H1 (cell line): ENCODE results near the gene RABGAP1. TPM values are rescaled to one million over a fixed set of nuclear protein-coding genes. Genes with fewer than 3 reads are reported as not detected.

ENCODE experiments used
- CHD2 ChIP-seq: IDR thresholded peaks from 2 replicates; pipeline ENCODE4 v1.6.1; 2012; ENCODE audit warnings: low read length, improper control_type of control experiment
- CREB1 ChIP-seq: IDR thresholded peaks from 2 replicates; pipeline ENCODE4 v1.6.1; 2012; ENCODE audit warnings: inconsistent platforms
- EP300 ChIP-seq, 2 experiments: IDR thresholded peaks; 1 replicate in 1 of 2; 2 replicates in 1 of 2; pipeline ENCODE4 v1.6.1; 2011 to 2012; ENCODE audit warnings: low read depth in 2 of 2, low read length in 2 of 2, mild to moderate bottlenecking in 2 of 2, borderline replicate concordance in 1 of 2, inconsistent platforms in 1 of 2, moderate library complexity in 1 of 2
- GABPA ChIP-seq: IDR thresholded peaks from 2 replicates; pipeline ENCODE4 v1.6.1; 2011; ENCODE audit warnings: mild to moderate bottlenecking, low read length, moderate library complexity, borderline replicate concordance; ENCODE audit not compliant: insufficient read depth
- GTF2F1 ChIP-seq: IDR thresholded peaks from 2 replicates; pipeline ENCODE4 v1.6.1; 2012; ENCODE audit warnings: low read depth, low read length, improper control_type of control experiment, borderline replicate concordance
- KDM1A ChIP-seq: fragments of 200-600, 300-600 bp; sonication (generic); IDR thresholded peaks from 2 replicates; pipeline ENCODE4 v1.7.1; 2016; ENCODE audit warnings: mild to moderate bottlenecking, low read length, borderline replicate concordance
- KDM4A ChIP-seq: IDR thresholded peaks from one replicate; pipeline ENCODE4 v1.7.1; 2012; ENCODE audit warnings: low read depth, mild to moderate bottlenecking, moderate library complexity, low read length, inconsistent platforms; ENCODE audit not compliant: severe bottlenecking
- KDM5A ChIP-seq: fragments of 200-600 bp; IDR thresholded peaks from 2 replicates; pipeline ENCODE4 v1.7.1; 2012; ENCODE audit warnings: mild to moderate bottlenecking, low read length, inconsistent platforms, mixed read lengths
- PHF8 ChIP-seq: fragments of 200-600 bp; sonication (generic); conservative IDR thresholded peaks from 2 replicates; pipeline ENCODE4 v1.7.1; 2012; ENCODE audit warnings: low read depth, mild to moderate bottlenecking, inconsistent platforms, low read length, moderate library complexity
- POLR2A ChIP-seq, 2 experiments: IDR thresholded peaks; 1 replicate in 1 of 2; 2 replicates in 1 of 2; pipeline ENCODE4 v1.6.1; 2011; ENCODE audit warnings: low read depth in 2 of 2, low read length in 2 of 2, mild to moderate bottlenecking in 2 of 2; ENCODE audit errors: control extremely low read depth in 1 of 2
- RAD21 ChIP-seq, 2 experiments: IDR thresholded peaks in 1 of 2; conservative IDR thresholded peaks in 1 of 2; 2 replicates each; pipeline ENCODE4 v1.6.1; 2011; ENCODE audit warnings: low read depth in 2 of 2, low read length in 2 of 2, improper control_type of control experiment in 1 of 2, inconsistent platforms in 1 of 2, mild to moderate bottlenecking in 1 of 2, moderate library complexity in 1 of 2
- SAP30 ChIP-seq: fragments of 300-600 bp; sonication (generic); IDR thresholded peaks from 2 replicates; pipeline ENCODE4 v1.7.1; 2012; ENCODE audit warnings: low read length, moderate library complexity, mild to moderate bottlenecking, inconsistent platforms; ENCODE audit not compliant: insufficient read depth, insufficient replicate concordance
- SIN3A ChIP-seq, 2 experiments: IDR thresholded peaks in 1 of 2; conservative IDR thresholded peaks in 1 of 2; 2 replicates each; pipeline ENCODE4 v1.6.1; 2011 to 2012; ENCODE audit warnings: low read length in 2 of 2, improper control_type of control experiment in 1 of 2, low read depth in 1 of 2, mild to moderate bottlenecking in 1 of 2
- SIX5 ChIP-seq: IDR thresholded peaks from 2 replicates; pipeline ENCODE4 v1.6.1; 2011; ENCODE audit warnings: mild to moderate bottlenecking, low read depth, low read length
- SP4 ChIP-seq: IDR thresholded peaks from 2 replicates; pipeline ENCODE4 v1.6.1; 2012; ENCODE audit warnings: low read length, inconsistent platforms
- SUZ12 ChIP-seq: fragments of 200-600 bp; sonication (generic); IDR thresholded peaks from 2 replicates; pipeline ENCODE4 v1.6.1; 2012; ENCODE audit warnings: mild to moderate bottlenecking, inconsistent platforms, low read length, moderate library complexity, mixed read lengths
- TAF1 ChIP-seq: IDR thresholded peaks from 2 replicates; pipeline ENCODE4 v1.6.1; 2011; ENCODE audit warnings: mild to moderate bottlenecking, low read depth, low read length
- TAF7 ChIP-seq: optimal IDR thresholded peaks from 2 replicates; pipeline ENCODE3; 2011; ENCODE audit warnings: low read depth, mild to moderate bottlenecking, inconsistent platforms, low read length, moderate library complexity, borderline replicate concordance
- TBP ChIP-seq: IDR thresholded peaks from 2 replicates; pipeline ENCODE4 v1.6.1; 2011; ENCODE audit warnings: low read depth, low read length, improper control_type of control experiment
- TCF12 ChIP-seq: IDR thresholded peaks from 2 replicates; pipeline ENCODE4 v1.6.1; 2011; ENCODE audit warnings: low read depth, mild to moderate bottlenecking, low read length
- YY1 ChIP-seq: IDR thresholded peaks from 2 replicates; pipeline ENCODE4 v1.6.1; 2011; ENCODE audit warnings: low read depth, mild to moderate bottlenecking, low read length
- polyA plus RNA-seq, 7 experiments: library from polyadenylated mRNA; depleted of rRNA in 3 of 7; stranded (reverse) in 5 of 7; unstranded in 2 of 7; fragments of >200 nt in 5 of 7; fragments of 200-250 nt in 2 of 7; gene quantifications; 1 replicate in 5 of 7; 2 replicates in 1 of 7; 4 replicates in 1 of 7; pipeline versions ENCODE4 v1.2.1 to v1.2.3, GENCODE V29; 2011 to 2013; ENCODE audit warnings: missing spikeins in 2 of 7, mixed read lengths in 2 of 7
- total RNA-seq: library from RNA; stranded (reverse); fragmentation: NEBNext Ultra II Directional; extraction: Animal tissue kit (Norgen Biotek cat#: 25700); gene quantifications from 2 replicates; pipeline ENCODE4 v1.2.1, GENCODE V29; 2021
- TF ChIP-seq, protein P1 (sequence below): IDR thresholded peaks from 2 replicates; pipeline ENCODE4 v1.6.1; 2012; ENCODE audit warnings: low read length, inconsistent platforms

The RABGAP1 gene
- total and polyA plus RNA-seq, 2 of the 8 experiments (the other 6 are each of a cell fraction or from before 2014, with no cell fraction given) = 15.7 to 38.3 TPM

DNA sequence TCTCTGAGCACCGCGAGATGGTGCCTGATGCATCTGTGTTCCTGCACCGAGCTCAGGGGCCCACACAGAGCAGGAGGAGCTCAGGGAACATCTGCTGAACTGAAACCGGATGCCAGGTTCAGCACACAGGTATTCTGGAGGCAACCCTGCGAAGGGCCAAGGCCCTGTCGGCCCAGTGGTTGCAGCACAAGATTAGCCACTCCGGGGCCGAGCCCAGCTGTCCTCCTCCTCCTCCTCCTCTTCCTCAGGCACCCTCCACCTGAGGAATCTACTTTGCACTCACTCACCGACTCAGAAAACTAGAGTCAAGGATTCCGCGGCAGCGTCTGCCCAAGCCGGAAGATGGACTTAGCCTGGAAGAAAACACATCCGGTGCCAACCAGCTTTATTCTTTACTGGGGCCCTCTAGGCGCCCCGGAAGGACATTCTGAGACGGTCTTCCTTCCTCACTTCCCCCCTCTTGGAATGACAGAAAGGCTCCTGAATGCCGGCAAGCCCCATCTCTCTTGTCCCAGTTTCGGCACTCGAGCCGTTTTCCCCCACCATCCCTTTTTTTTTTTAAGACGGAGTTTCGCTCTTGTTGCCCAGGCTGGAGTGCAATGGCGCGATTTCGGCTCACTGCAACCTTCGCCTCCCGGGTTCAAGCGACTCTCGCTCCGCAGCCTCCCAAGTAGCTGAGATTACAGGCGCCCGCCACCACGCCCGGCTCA lies 27.7 kb upstream of the RABGAP1 start, which contains the start of gene ZBTB6 (continued):
- TF ChIP-seq TAF7 (peak; percentile 61), TAF1 (peak; percentile 88), POLR2A (IDR thresholded peaks at IDR 0.05; ENCODE audit: control extremely low read depth in 1 of 2, low read depth in 2 of 2, low read length in 2 of 2) (peak; percentile 62 to 95), PHF8 (peak; percentile 76), RAD21 (IDR thresholded peaks at IDR 0.05 in 1 of 2, conservative IDR thresholded peaks at IDR 0.05 in 1 of 2; ENCODE audit: low read depth in 2 of 2, low read length in 2 of 2) (0 out of 4 replicates have a peak, but pooled peaks of 1 of the 2 experiments have one; percentile 10), GABPA (peak; percentile 93), YY1 (0 out of 2 replicates have a peak, but pooled peaks have one; percentile 52), KDM4A (no peak), EP300 (IDR thresholded peaks at IDR 0.05; ENCODE audit: borderline replicate concordance in 1 of 2, low read depth in 2 of 2, low read length in 2 of 2) (no peak), SUZ12 (no peak), CHD2 (peak; percentile 55), KDM5A (no peak; the same call in 1 of the 2 replicates), SAP30 (peak; percentile 39), SIN3A (conservative IDR thresholded peaks at IDR 0.05 in 1 of 2, IDR thresholded peaks at IDR 0.05 in 1 of 2; ENCODE audit: low read depth in 1 of 2, low read length in 2 of 2) (peak; percentile 70 to 75; a peak in 2 of 4 replicates), SIX5 (peak; percentile 9; the same call in 1 of the 2 replicates), TBP (peak; percentile 69), GTF2F1 (no peak), TCF12 (0 out of 2 replicates have a peak, but pooled peaks have one; percentile 54), SP4 (0 out of 2 replicates have a peak, but pooled peaks have one; percentile 62), CREB1 (no peak), KDM1A (no peak)
- TF ChIP-seq, protein P1, sequence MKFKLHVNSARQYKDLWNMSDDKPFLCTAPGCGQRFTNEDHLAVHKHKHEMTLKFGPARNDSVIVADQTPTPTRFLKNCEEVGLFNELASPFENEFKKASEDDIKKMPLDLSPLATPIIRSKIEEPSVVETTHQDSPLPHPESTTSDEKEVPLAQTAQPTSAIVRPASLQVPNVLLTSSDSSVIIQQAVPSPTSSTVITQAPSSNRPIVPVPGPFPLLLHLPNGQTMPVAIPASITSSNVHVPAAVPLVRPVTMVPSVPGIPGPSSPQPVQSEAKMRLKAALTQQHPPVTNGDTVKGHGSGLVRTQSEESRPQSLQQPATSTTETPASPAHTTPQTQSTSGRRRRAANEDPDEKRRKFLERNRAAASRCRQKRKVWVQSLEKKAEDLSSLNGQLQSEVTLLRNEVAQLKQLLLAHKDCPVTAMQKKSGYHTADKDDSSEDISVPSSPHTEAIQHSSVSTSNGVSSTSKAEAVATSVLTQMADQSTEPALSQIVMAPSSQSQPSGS = no peak; the same call in 1 of the 2 replicates
